ENCODE measurements around the gene XKR7.

XKR7 gene

GRCh38 chr20:31977080-31977479, 9.1 kb downstream of the XKR7 start:
- DNase-seq (ENCODE audit: low spot score) = no peak

GRCh38 chr20:31979713-31980426, 11.9 kb downstream of the XKR7 start:
- no peak for DNase-seq (ENCODE audit: low spot score)

GRCh38 chr20:31981784-31982183, 13.8 kb downstream of the XKR7 start:
- no peak for DNase-seq (ENCODE audit: low spot score)

GRCh38 chr20:31984981-31985471, 17.1 kb downstream of the XKR7 start:
- no peak for DNase-seq (ENCODE audit: low spot score)

- DNase-seq (ENCODE audit: low spot score) = no peak
Observed at GRCh38 chr20:31987744-31988143, 19.8 kb downstream of the XKR7 start.

DNA sequence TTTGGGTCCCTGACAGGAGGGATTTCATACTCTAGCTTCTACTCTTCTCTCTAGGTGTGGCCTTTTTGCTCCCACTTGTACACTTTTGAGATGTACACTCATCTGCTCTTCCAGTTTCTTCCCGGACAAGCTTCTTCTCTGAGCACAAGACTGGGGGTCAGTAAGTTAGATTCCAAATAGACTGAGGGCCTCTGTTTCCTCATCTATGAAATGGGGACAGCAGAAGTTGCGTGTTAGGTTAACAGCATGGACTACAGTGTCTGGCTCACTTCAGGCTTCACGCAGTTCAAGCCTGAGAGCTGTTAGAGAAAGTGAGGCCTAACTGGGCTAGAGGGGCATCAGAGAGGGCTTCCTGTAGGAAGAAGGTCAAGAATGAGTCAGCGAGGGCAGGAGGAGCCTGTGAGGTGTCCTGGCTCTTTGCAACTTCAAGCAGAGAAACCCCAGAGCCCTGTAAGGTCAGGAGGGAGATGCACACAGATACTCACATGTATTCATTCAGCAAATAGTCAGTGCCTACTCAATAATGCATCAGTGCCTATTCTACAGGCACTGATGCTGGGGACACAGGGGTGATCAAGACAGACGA, 20.6 kb downstream of the XKR7 start:
- DNase-seq (ENCODE audit: low spot score) = no peak

- no peak for DNase-seq (ENCODE audit: low spot score)
Observed at GRCh38 chr20:31989030-31989645, 21.2 kb downstream of the XKR7 start.

DNA sequence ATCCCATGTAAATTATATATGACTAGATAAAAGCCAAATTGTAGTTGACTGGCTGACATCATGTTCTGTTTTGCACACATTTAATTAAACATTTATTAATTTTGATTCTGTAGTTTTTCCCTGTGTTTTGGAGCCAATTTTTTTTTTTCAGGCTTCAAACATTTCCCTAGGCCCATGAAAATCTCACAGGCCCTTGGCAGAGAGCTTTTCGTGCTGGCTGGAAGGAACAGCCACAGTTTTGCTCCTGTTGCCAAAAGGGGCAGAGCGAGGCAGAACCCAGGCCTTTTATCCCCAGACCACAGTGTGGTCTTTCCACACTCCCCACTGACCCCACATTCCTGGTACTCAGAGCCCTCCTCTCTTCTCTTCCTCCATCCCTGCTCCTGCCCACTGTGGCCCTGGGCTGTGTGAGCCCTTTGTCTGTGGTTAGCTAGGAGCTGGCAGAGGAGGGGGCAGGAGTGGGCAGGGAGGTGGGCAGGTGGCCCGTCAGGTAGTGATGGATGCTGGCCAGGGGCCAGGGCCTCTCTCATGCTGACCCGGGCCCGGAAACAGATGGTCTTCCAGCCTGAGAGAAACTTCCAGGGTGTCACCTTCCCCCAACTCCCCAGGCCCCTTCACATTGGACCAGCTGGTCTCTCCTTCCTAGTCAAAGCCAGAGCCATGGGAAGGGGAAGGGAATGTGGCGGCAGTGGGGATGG, 22.8 kb downstream of the XKR7 start:
- DNase-seq (ENCODE audit: low spot score) = no peak

DNA sequence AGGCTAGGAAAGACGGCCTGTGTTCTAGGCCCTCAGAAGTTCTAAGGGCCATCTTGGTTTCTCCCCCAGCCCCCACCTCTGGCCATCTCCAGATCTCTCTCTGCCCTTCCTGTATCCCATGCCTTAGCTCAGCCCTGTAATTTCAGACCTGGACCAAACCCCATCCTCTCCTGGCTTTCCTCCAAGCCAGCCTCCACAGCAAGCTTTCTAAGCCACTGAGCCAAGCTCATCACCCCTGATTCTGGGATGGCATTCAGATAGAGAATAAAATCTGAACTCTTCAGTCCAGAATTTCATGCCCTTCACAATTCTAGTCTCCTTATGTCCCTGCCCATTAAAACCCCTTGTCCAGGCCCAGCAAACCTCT, 23.4 kb downstream of the XKR7 start:
- DNase-seq (ENCODE audit: low spot score) = no peak

DNA sequence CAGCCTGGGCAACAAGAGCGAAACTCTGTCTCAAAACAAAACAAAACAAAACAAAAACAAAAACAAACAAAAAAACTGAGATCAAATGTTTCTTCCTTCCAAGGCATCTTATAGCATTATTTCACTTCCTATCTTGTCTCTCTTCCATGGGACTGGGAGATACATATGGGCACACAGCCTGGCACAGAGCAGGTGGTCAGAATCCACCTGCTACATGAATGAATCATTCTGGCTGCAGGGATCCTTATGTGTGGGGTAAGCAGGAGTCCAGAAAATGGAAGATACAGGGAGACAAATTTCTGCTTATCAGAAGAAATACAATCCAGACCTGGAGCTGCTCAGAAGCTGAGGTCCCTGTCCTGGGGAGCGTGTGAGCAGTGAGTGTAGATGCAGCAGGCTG, 24.1 kb downstream of the XKR7 start:
- no peak for DNase-seq (ENCODE audit: low spot score)

DNA sequence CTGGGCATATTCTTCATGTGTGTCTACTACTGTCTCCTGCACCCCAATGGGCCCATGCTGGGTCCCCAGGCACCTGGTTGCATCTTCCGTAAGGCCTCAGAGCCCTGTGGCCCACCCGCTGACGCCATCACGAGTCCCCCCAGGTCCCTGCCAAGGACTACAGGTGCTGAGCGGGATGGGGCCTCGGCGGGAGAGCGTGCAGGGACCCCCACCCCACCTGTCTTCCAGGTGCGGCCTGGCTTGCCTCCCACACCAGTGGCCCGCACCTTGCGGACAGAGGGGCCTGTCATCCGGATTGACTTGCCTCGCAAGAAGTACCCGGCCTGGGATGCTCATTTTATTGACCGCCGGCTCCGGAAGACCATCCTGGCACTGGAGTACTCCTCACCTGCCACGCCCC, 29.0 kb downstream of the XKR7 start:
- no peak for DNase-seq (ENCODE audit: low spot score)

GRCh38 chr20:31998246-31998645, 30.3 kb downstream of the XKR7 start:
- no peak for DNase-seq (ENCODE audit: low spot score)

- DNase-seq (ENCODE audit: low spot score) = no peak
Observed at GRCh38 chr20:32003325-32003724, 35.4 kb downstream of the XKR7 start.

DNA sequence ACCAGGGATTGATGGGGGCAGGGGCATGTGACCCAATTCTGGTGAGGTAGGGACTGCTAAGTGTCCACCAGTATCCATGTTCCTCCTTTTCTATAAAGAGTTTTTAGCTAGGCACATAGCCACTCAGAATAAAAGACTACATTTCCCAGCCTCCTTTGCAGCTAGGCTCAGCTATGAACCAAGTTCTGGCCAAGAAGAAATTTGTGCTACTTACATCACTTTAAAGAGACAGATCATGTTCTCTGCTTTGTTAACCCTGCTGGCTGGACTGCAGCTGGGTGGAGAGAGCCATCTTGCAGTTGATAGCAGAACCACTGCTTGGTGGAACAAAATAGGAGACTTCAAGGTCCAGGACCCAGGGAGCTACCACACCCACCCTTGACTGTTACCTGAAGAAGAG, 37.0 kb downstream of the XKR7 start:
- no peak for DNase-seq (ENCODE audit: low spot score)

DNA sequence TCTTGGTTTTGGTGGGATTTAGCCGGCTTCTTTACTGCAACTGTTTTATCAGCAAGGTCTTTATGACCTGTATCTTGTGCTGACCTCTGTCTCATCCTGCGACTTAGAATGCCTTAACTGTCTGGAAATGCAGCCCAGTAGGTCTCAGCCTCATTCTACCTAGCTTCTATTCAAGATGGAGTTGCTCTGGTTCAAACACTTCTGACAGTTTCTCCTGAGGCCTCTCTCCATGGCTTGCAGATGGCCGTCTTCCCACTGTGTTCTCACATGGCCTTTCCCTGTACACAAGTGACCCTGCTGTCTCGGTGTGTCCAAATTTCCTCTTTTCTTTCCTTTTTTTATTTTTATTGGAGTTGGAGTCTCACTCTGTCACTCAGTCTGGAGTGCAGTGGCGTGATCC, 38.1 kb downstream of the XKR7 start:
- no peak for DNase-seq (ENCODE audit: low spot score)

- DNase-seq (ENCODE audit: low spot score) = no peak
Observed at GRCh38 chr20:32006841-32007786, 39.2 kb downstream of the XKR7 start.

- no peak for DNase-seq (ENCODE audit: low spot score)
Observed at GRCh38 chr20:32007787-32008616, 40.1 kb downstream of the XKR7 start.

GRCh38 chr20:32009564-32009963, 41.6 kb downstream of the XKR7 start:
- DNase-seq (ENCODE audit: low spot score) = no peak

- DNase-seq (ENCODE audit: low spot score) = no peak
Observed at GRCh38 chr20:32010101-32010500, 42.1 kb downstream of the XKR7 start, which contains the start of gene CCM2L. CCM2L (plus strand) TSS chr20:32010438; CDS start chr20:32010455, 17 bp downstream.

- DNase-seq (ENCODE audit: low spot score) = no peak
Observed at GRCh38 chr20:32010666-32011065, 42.7 kb downstream of the XKR7 start.
